Activated CD8-positive, alpha-beta memory T cell treated with anti-CD3 and anti-CD28 coated beads, Interleukin-2, amount 10 ng/mL, durations not matched to agents 7 days and 5 days (primary cell): ENCODE data around the gene DTX1. TPM values are rescaled to one million over a fixed set of nuclear protein-coding genes. Genes with fewer than 3 reads are reported as not detected.

ENCODE experiments used
- ATAC-seq: fragments of 150-1000 bp; cut with Tn5 transposase; one replicate; pipeline ENCODE4 v1.10.0; 2021; ENCODE audit warnings: moderate library complexity
- CTCF ChIA-PET: fragments of 350-600 bp; sonication (Branson Sonifier 250); formaldehyde crosslinking; loops from one replicate; lab custom pipeline; 2021; ENCODE audit warnings: antibody characterized with exemption; lab: Charles Lee
- DNase-seq: peaks from one replicate; pipeline ENCODE4 v3.0.0-alpha.2; 2020
- H3K27ac Mint-ChIP-seq: one replicate; pipeline ENCODE4 v1.8.0; 2021; ENCODE audit warnings: mild to moderate bottlenecking, mixed read lengths
- H3K27me3 Mint-ChIP-seq: one replicate; pipeline ENCODE4 v1.8.0; 2021; ENCODE audit warnings: mixed read lengths
- H3K36me3 Mint-ChIP-seq: one replicate; pipeline ENCODE4 v1.8.0; 2021; ENCODE audit warnings: mild to moderate bottlenecking, mixed read lengths
- H3K4me1 Mint-ChIP-seq: one replicate; pipeline ENCODE4 v1.8.0; 2021; ENCODE audit warnings: mixed read lengths
- H3K4me3 Mint-ChIP-seq: one replicate; pipeline ENCODE4 v1.8.0; 2021; ENCODE audit warnings: mild to moderate bottlenecking, moderate library complexity, mixed read lengths
- H3K9me3 Mint-ChIP-seq: one replicate; pipeline ENCODE4 v1.8.0; 2022; ENCODE audit warnings: low read depth, mixed read lengths
- total RNA-seq, 2 experiments: library from RNA; stranded (reverse); gene quantifications; one replicate each; pipeline ENCODE4 v1.2.3, GENCODE V29; 2021

Gene DTX1
- total RNA-seq, 2 experiments from 2014 or later, result 0.16 to 0.35 TPM

GRCh38 chr12:113096675-113097461, 40.3 kb downstream of the DTX1 start:
- Mint-ChIP-seq H3K27me3 (no peaks in the 10 kb centered on the region), H3K9me3 (no peaks in the 10 kb centered on the region), H3K36me3 (no peaks in the 10 kb centered on the region), H3K4me1 (peaks cover 6% of the 10 kb centered on the region), H3K27ac (no peak overlapping the region), H3K4me3 (no peak overlapping the region)
- DNase-seq (no peak), ATAC-seq (no peak)
- CTCF ChIA-PET, result interaction anchor here (1.0 to 6.6 kb wide), 4 partner anchors 7 to 51 kb away, joined by 4 to 45 read pairs (median 14); no protein-coding TSS in a partner anchor

- CTCF ChIA-PET, result interaction anchor here (0.8 to 6.6 kb wide), 12 partner anchors 8 to 76 kb away, joined by 3 to 45 read pairs (median 4); no protein-coding TSS in a partner anchor
- H3K36me3 Mint-ChIP-seq, result no peaks in the 10 kb centered on the region
- H3K9me3 Mint-ChIP-seq, result no peaks in the 10 kb centered on the region
- H3K27me3 Mint-ChIP-seq, result no peaks in the 10 kb centered on the region
- no peak overlapping the region for H3K4me3 Mint-ChIP-seq
- H3K4me1 Mint-ChIP-seq, result peaks cover 5% of the 10 kb centered on the region
- no peak overlapping the region for H3K27ac Mint-ChIP-seq
- ATAC-seq (no peak), DNase-seq (no peak)
Observed at GRCh38 chr12:113097716-113098440, 41.3 kb downstream of the DTX1 start.

GRCh38 chr12:113098441-113099028, 42.0 kb downstream of the DTX1 start:
- CTCF ChIA-PET, result interaction anchor here (0.8 to 6.6 kb wide), 12 partner anchors 9 to 76 kb away, joined by 3 to 45 read pairs (median 4); no protein-coding TSS in a partner anchor
- no peaks in the 10 kb centered on the region for H3K9me3 Mint-ChIP-seq
- H3K4me3 Mint-ChIP-seq, result no peak overlapping the region
- peaks cover 6% of the 10 kb centered on the region for H3K4me1 Mint-ChIP-seq
- DNase-seq (peak; percentile 74), ATAC-seq (peak; percentile 80)
- H3K27ac Mint-ChIP-seq, result no peak overlapping the region
- no peaks in the 10 kb centered on the region for H3K36me3 Mint-ChIP-seq
- H3K27me3 Mint-ChIP-seq, result no peaks in the 10 kb centered on the region

GRCh38 chr12:113099364-113099763, 42.8 kb downstream of the DTX1 start:
- Mint-ChIP-seq H3K36me3 (no peaks in the 10 kb centered on the region), H3K4me1 (peaks cover 13% of the 10 kb centered on the region), H3K27ac (no peak overlapping the region), H3K4me3 (no peak overlapping the region), H3K27me3 (no peaks in the 10 kb centered on the region), H3K9me3 (no peaks in the 10 kb centered on the region)
- CTCF ChIA-PET, result interaction anchor here (1.1 to 6.6 kb wide), 7 partner anchors 9 to 56 kb away, joined by 3 to 45 read pairs (median 7); no protein-coding TSS in a partner anchor
- DNase-seq (no peak), ATAC-seq (no peak)

DNA sequence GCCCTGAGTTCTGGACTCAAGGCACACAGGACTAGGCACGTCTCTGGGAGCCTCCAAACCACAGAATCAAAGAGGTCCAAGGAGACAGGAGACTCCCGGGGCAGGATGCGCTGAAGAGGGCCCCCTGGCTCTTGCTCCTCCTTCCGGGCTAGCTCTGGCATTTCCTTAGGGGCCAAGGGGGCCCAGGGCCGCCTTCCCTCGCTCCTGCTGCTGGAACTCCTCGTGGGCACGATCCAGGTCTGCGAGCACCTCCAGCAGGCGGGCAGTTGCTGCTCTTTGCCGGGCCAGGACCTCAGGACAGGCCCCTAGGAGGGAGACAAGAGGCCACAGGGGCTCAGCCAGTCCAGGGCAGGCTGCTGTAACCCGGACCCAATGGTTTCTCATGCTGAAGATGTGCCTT, 43.2 kb downstream of the DTX1 start:
- Mint-ChIP-seq H3K27me3 (no peaks in the 10 kb centered on the region), H3K4me1 (peaks cover 13% of the 10 kb centered on the region), H3K27ac (no peak overlapping the region), H3K9me3 (no peaks in the 10 kb centered on the region), H3K36me3 (no peaks in the 10 kb centered on the region), H3K4me3 (no peak overlapping the region)
- ATAC-seq (no peak), DNase-seq (no peak)
- CTCF ChIA-PET, result interaction anchor here (1.1 to 6.6 kb wide), 4 partner anchors 10 to 54 kb away, joined by 3 to 45 read pairs (median 12); no protein-coding TSS in a partner anchor

GRCh38 chr12:113101751-113102150, 45.2 kb downstream of the DTX1 start:
- no peak overlapping the region for H3K4me3 Mint-ChIP-seq
- H3K27ac Mint-ChIP-seq, result no peak overlapping the region
- H3K36me3 Mint-ChIP-seq, result no peaks in the 10 kb centered on the region
- CTCF ChIA-PET, result interaction anchor here (1.6 kb wide), 1 partner anchor 73 kb away, joined by 6 read pairs; no protein-coding TSS in a partner anchor
- peaks cover 3% of the 10 kb centered on the region for H3K27me3 Mint-ChIP-seq
- no peaks in the 10 kb centered on the region for H3K9me3 Mint-ChIP-seq
- DNase-seq (no peak), ATAC-seq (no peak)
- H3K4me1 Mint-ChIP-seq, result peaks cover 19% of the 10 kb centered on the region

DNA sequence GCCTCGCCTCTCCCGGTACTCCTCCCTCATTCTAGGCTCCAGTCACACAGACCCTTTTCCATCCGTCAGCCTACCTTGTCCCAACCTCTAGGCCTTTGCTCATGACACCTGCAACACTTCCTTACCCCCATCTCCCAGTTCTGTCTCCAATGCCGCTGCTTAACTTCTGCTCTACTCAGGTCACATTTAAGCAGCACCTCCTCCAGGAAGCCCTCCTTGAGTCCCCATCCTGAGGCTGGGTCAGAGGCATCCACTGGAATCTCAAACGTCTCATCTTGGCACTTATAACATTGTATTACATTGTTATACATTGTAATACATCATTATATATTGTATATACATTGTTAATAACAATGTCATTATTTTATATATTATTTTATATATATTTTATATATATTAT, 46.3 kb downstream of the DTX1 start:
- Mint-ChIP-seq H3K9me3 (no peaks in the 10 kb centered on the region), H3K4me3 (no peak overlapping the region), H3K27me3 (peaks cover 3% of the 10 kb centered on the region), H3K36me3 (no peaks in the 10 kb centered on the region), H3K4me1 (peaks cover 22% of the 10 kb centered on the region), H3K27ac (no peak overlapping the region)
- ATAC-seq (no peak), DNase-seq (no peak)
- CTCF ChIA-PET, result interaction anchor here (1.1 to 2.1 kb wide), 3 partner anchors 15 to 70 kb away, joined by 3 to 7 read pairs (median 4); no protein-coding TSS in a partner anchor

DNA sequence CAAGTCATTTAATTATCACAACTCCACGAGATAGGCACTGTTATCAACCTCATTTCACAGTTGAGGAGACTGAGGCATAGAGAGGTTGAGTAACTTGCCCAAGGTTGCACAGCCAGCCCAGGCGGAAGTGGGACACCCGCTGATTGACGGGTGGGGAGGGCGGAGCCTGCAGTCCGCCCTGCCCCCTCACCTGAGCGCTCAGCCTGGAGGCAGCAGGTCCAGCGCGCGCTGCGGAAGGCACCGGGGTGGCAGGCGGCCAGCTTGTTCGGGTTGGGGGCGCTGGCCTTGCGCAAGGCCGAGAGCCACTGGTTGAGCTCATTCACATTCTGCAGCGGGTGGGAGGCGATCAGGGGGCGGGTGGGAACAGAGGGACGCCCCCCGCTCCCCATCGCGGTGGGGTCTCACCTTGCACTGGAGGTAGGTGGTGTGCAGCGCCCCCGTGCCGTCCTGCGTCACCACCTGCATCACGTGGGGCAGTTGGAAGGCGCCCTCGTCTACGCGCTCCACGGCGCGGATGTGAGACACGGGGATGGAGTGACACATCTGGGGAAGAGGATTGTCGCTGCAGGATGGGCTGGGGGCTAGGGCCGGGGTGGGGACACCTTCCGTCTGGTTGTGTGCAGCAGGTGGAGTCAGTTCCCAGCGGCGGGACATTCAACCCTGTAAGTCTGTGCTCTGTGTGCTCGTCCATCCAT, 47.4 kb downstream of the DTX1 start:
- CTCF ChIA-PET, result interaction anchor here (1.1 to 2.1 kb wide), 3 partner anchors 49 to 69 kb away, joined by 3 to 7 read pairs (median 4); no protein-coding TSS in a partner anchor
- peaks cover 3% of the 10 kb centered on the region for H3K27me3 Mint-ChIP-seq
- H3K27ac Mint-ChIP-seq, result peak overlapping the region; percentile 37

DNA sequence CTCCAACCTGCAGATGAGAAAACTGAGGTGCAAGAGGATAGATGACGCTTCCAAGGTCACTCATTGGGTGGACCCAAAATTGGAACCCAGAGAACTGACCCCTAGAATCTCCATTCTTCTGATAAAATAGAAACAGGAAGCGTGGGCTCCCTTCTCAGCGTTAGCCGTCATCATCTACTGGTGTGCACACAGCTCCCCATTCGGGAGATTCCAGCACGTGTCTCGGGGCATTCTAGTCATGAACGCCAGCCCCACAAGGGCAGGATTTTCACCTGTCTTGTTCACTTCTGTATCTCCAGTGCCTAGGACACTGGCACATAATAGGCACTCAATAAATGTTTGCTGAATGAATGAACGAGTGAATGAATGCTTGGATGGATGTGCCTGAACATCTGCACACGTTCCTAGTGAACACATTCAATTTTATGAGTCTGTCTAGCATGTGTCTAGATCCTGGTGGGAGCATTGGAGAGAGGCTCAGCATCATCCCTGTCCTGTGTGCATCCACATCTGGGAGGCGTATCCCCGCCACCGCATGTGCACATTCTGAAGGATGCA, 48.5 kb downstream of the DTX1 start:
- DNase-seq, result no peak
- ATAC-seq, result no peak
- H3K36me3 Mint-ChIP-seq, result no peaks in the 10 kb centered on the region
- peaks cover 3% of the 10 kb centered on the region for H3K27me3 Mint-ChIP-seq
- no peak overlapping the region for H3K4me3 Mint-ChIP-seq
- no peaks in the 10 kb centered on the region for H3K9me3 Mint-ChIP-seq
- peaks cover 20% of the 10 kb centered on the region for H3K4me1 Mint-ChIP-seq
- H3K27ac Mint-ChIP-seq, result no peak overlapping the region
- CTCF ChIA-PET, result interaction anchor here (1.4 to 2.1 kb wide), 2 partner anchors 48 to 57 kb away, joined by 3 to 7 read pairs; no protein-coding TSS in a partner anchor

More for the DNA sequence above, 47.4 kb downstream of the DTX1 start:
- Mint-ChIP-seq H3K9me3 (no peaks in the 10 kb centered on the region), H3K4me1 (peaks cover 20% of the 10 kb centered on the region), H3K4me3 (peak overlapping the region; percentile 57), H3K36me3 (no peaks in the 10 kb centered on the region)
- DNase-seq (peak; percentile 76), ATAC-seq (peak; percentile 92)

GRCh38 chr12:113105606-113106271, 49.2 kb downstream of the DTX1 start:
- Mint-ChIP-seq H3K4me1 (peaks cover 23% of the 10 kb centered on the region), H3K27ac (no peak overlapping the region), H3K4me3 (no peak overlapping the region), H3K36me3 (no peaks in the 10 kb centered on the region), H3K27me3 (peaks cover 3% of the 10 kb centered on the region), H3K9me3 (no peaks in the 10 kb centered on the region)
- DNase-seq (no peak), ATAC-seq (no peak)
- CTCF ChIA-PET, result no interaction called here

- Mint-ChIP-seq H3K4me3 (no peak overlapping the region), H3K4me1 (peaks cover 23% of the 10 kb centered on the region), H3K9me3 (no peaks in the 10 kb centered on the region), H3K36me3 (no peaks in the 10 kb centered on the region), H3K27ac (no peak overlapping the region), H3K27me3 (peaks cover 3% of the 10 kb centered on the region)
- no peak for DNase-seq
- no peak for ATAC-seq
- CTCF ChIA-PET, result interaction anchor here (1.5 kb wide), 1 partner anchor 114 kb away, joined by 4 read pairs; no protein-coding TSS in a partner anchor
Observed at GRCh38 chr12:113106361-113106760, 49.8 kb downstream of the DTX1 start.

- CTCF ChIA-PET, result interaction anchor here (1.1 to 1.3 kb wide), 2 partner anchors 10 to 65 kb away, joined by 3 to 4 read pairs; no protein-coding TSS in a partner anchor
- Mint-ChIP-seq H3K4me3 (no peak overlapping the region), H3K36me3 (no peaks in the 10 kb centered on the region), H3K4me1 (peaks cover 21% of the 10 kb centered on the region), H3K27ac (no peak overlapping the region), H3K27me3 (peaks cover 3% of the 10 kb centered on the region), H3K9me3 (no peaks in the 10 kb centered on the region)
- DNase-seq (no peak), ATAC-seq (no peak)
Observed at GRCh38 chr12:113108308-113108707, 51.8 kb downstream of the DTX1 start.
